GM12878 (cell line): ENCODE results near the gene MSANTD2.

Experiments used
- CEBPB ChIP-seq, 2 experiments: fragments of 150-350 bp in 1 of 2; IDR thresholded peaks; 2 replicates each; pipeline ENCODE4 v1.6.1; 2012 to 2014; ENCODE audit warnings: low read depth in 2 of 2, low read length in 2 of 2, borderline replicate concordance in 1 of 2, inconsistent platforms in 1 of 2
- CHD1 ChIP-seq: IDR thresholded peaks from 2 replicates; pipeline ENCODE4 v1.6.1; 2012; ENCODE audit warnings: low read depth, low read length, improper control_type of control experiment
- EZH2 ChIP-seq: IDR thresholded peaks from 2 replicates; pipeline ENCODE4 v1.6.1; 2012; ENCODE audit warnings: low read depth, mild to moderate bottlenecking, control low read depth, inconsistent platforms, low read length, borderline replicate concordance; ENCODE audit not compliant: control insufficient read depth
- FOXM1 ChIP-seq: IDR thresholded peaks from 2 replicates; pipeline ENCODE4 v1.6.1; 2012; ENCODE audit warnings: low read depth, mild to moderate bottlenecking, inconsistent platforms, low read length, moderate library complexity
- GABPA ChIP-seq: IDR thresholded peaks from 2 replicates; pipeline ENCODE4 v1.6.1; 2014; ENCODE audit warnings: antibody characterized with exemption, low read depth, mild to moderate bottlenecking, inconsistent platforms
- JUND ChIP-seq: IDR thresholded peaks from 2 replicates; pipeline ENCODE4 v1.6.1; 2012; ENCODE audit warnings: low read depth, mild to moderate bottlenecking, low read length, improper control_type of control experiment, moderate library complexity
- POLR2A ChIP-seq: IDR thresholded peaks from 2 replicates; pipeline ENCODE4 v1.6.1; 2011; ENCODE audit warnings: low read depth, mild to moderate bottlenecking, low read length
- POLR2AphosphoS5 ChIP-seq: IDR thresholded peaks from 2 replicates; pipeline ENCODE4 v1.6.1; 2011; ENCODE audit warnings: mild to moderate bottlenecking, low read length, inconsistent platforms
- RCOR1 ChIP-seq: conservative IDR thresholded peaks from 2 replicates; pipeline ENCODE4 v1.6.1; 2012; ENCODE audit warnings: low read depth, low read length, improper control_type of control experiment
- RUNX3 ChIP-seq: IDR thresholded peaks from 2 replicates; pipeline ENCODE4 v1.6.1; 2012; ENCODE audit warnings: low read length, inconsistent platforms
- TAF1 ChIP-seq: IDR thresholded peaks from 2 replicates; pipeline ENCODE4 v1.6.1; 2011; ENCODE audit warnings: mild to moderate bottlenecking, low read depth, low read length, borderline replicate concordance
- TF ChIP-seq, protein P1 (sequence below), 3 experiments: IDR thresholded peaks in 2 of 3; conservative IDR thresholded peaks in 1 of 3; 2 replicates each; pipeline ENCODE4 v1.5.1; 2011; ENCODE audit warnings: low read depth in 3 of 3, low read length in 3 of 3, mild to moderate bottlenecking in 3 of 3, control low read depth in 2 of 3, moderate library complexity in 2 of 3, inconsistent platforms in 1 of 3, mixed read lengths in 1 of 3; ENCODE audit not compliant: control insufficient read depth in 2 of 3, insufficient read depth in 1 of 3; ENCODE audit errors: extremely low read depth in 1 of 3

DNA sequence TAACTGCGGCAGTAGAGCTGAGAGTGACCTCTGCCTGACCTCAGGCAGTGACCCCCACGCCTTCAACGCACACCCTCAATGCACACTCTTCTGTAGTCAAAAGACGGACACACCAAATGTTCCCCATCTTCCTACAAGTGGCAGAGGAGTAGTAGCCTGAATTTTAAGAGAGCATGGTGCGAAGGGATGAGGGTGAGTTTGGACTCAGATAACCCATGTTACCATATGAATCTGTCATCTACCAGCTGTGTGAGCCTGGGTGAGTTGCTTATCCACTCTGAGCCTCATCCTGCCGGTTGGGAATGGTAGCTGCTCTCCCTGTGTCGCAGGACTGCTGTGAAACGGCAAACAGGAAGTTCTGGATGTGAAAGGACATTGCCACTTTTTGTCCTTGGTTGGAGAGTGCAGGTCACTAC is 44.5 kb upstream of the MSANTD2 start:
- TF ChIP-seq JUND: no peak
- no peak for TF ChIP-seq RCOR1
- TF ChIP-seq POLR2AphosphoS5: no peak
- TF ChIP-seq, protein P1, sequence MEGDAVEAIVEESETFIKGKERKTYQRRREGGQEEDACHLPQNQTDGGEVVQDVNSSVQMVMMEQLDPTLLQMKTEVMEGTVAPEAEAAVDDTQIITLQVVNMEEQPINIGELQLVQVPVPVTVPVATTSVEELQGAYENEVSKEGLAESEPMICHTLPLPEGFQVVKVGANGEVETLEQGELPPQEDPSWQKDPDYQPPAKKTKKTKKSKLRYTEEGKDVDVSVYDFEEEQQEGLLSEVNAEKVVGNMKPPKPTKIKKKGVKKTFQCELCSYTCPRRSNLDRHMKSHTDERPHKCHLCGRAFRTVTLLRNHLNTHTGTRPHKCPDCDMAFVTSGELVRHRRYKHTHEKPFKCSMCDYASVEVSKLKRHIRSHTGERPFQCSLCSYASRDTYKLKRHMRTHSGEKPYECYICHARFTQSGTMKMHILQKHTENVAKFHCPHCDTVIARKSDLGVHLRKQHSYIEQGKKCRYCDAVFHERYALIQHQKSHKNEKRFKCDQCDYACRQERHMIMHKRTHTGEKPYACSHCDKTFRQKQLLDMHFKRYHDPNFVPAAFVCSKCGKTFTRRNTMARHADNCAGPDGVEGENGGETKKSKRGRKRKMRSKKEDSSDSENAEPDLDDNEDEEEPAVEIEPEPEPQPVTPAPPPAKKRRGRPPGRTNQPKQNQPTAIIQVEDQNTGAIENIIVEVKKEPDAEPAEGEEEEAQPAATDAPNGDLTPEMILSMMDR (IDR thresholded peaks at IDR 0.05 in 2 of 3, conservative IDR thresholded peaks at IDR 0.05 in 1 of 3; ENCODE audit: control insufficient read depth in 2 of 3, extremely low read depth in 1 of 3, insufficient read depth in 1 of 3, low read depth in 3 of 3, low read length in 3 of 3): no peak
- TF ChIP-seq POLR2A: no peak
- TF ChIP-seq CHD1: no peak
- no peak for TF ChIP-seq CEBPB (IDR thresholded peaks at IDR 0.05; ENCODE audit: borderline replicate concordance in 1 of 2, low read depth in 2 of 2, low read length in 2 of 2)
- no peak for TF ChIP-seq TAF1
- TF ChIP-seq GABPA: no peak
- no peak for TF ChIP-seq FOXM1
- no peak for TF ChIP-seq EZH2
- no peak for TF ChIP-seq RUNX3
